ENCODE measurements around the gene TMEM184B. TPM values are rescaled to one million over a fixed set of nuclear protein-coding genes. Genes with fewer than 3 reads are reported as not detected.

The TMEM184B gene
- total and polyA plus RNA-seq, 10 of the 15 experiments (the other 5 are each of a cell fraction or from before 2014, with no cell fraction given) = 0.56 to 22.4 (median 7.9) TPM

- intact Hi-C loops (cut with micrococcal nuclease; ENCODE audit: unreplicated experiment) = no loop called here
- no peak overlapping the region for H3K4me3 ChIP-seq
- H3K9me3 ChIP-seq (replicated peaks; ENCODE audit: control insufficient read depth, insufficient read depth, low read length) = no peaks in the 10 kb centered on the region
- in situ Hi-C loops (cut with MboI) = no loop called here
- DNase-seq (ENCODE audit: low read depth, low spot score) (no peak), FAIRE-seq (no peak), ATAC-seq (no peak)
- no peaks in the 10 kb centered on the region for H3K79me2 ChIP-seq (ENCODE audit: control insufficient read depth, insufficient read depth, low read length)
- RAD21 ChIA-PET (ENCODE audit: unreplicated experiment) = interaction anchor here (1.0 to 2.4 kb wide), 4 partner anchors 25 to 176 kb away, joined by 3 to 14 read pairs (median 8); no protein-coding TSS in a partner anchor
- POLR2A ChIA-PET = interaction anchor here (0.5 kb wide), 1 partner anchor 426 kb away, joined by 3 read pairs; no protein-coding TSS in a partner anchor
- H3K36me3 ChIP-seq (ENCODE audit: control insufficient read depth in 2 of 2, insufficient read depth in 2 of 2, low read length in 1 of 2) = peaks cover 3 to 5% of the 10 kb centered on the region in 2 experiments; a peak in 3 of 4 replicates
- CTCF ChIA-PET = interaction anchor here (0.8 to 4.3 kb wide), 8 partner anchors 9 to 176 kb away, joined by 3 to 22 read pairs (median 4); no protein-coding TSS in a partner anchor
- SMC1A ChIA-PET (ENCODE audit: uncharacterized antibody, unreplicated experiment) = interaction anchor here (1.2 to 1.5 kb wide), 2 partner anchors 43 to 177 kb away, joined by 3 to 4 read pairs; no protein-coding TSS in a partner anchor
- BruUV-seq (replicated peaks) = no TSS peak
- 81% methylated on average over 14 of the region's 14 CpGs for WGBS (ENCODE audit: insufficient coverage, insufficient replicate concordance, low lambda C conversion rate, missing lambda C conversion rate)
- TF ChIP-seq E2F8 (IDR thresholded peaks at IDR 0.05; ENCODE audit: low read depth, partially characterized antibody) = no peak
- TF ChIP-seq BCLAF1 (IDR thresholded peaks at IDR 0.05) = no peak
- no peak for TF ChIP-seq RELA (IDR thresholded peaks at IDR 0.05; ENCODE audit: borderline replicate concordance, partially characterized antibody)
- no peak for TF ChIP-seq SMAD1 (IDR thresholded peaks at IDR 0.05; ENCODE audit: low read depth, partially characterized antibody)
- H3K27me3 ChIP-seq (replicated peaks in 1 of 2; ENCODE audit: control insufficient read depth in 2 of 2, insufficient read depth in 2 of 2, low read length in 1 of 2) = no peaks in the 10 kb centered on the region
- H2AFZ ChIP-seq (ENCODE audit: control insufficient read depth, low read depth, low read length) = no peak overlapping the region
- no peaks in the 10 kb centered on the region for H3K4me1 ChIP-seq (ENCODE audit: control insufficient read depth, insufficient read depth, low read length)
- no peak overlapping the region for H3K9ac ChIP-seq (ENCODE audit: control insufficient read depth, insufficient read depth, low read length)
- no peak overlapping the region for H3K27ac ChIP-seq (ENCODE audit: control insufficient read depth, insufficient read depth)
- no peaks in the 10 kb centered on the region for H4K20me1 ChIP-seq (ENCODE audit: control insufficient read depth, insufficient read depth)
- H3K4me2 ChIP-seq (ENCODE audit: control insufficient read depth, insufficient read depth) = no peak overlapping the region
Measured at GRCh38 chr22:38228873-38229740, 43.7 kb downstream of the TMEM184B start.

Measured in GM12878 (cell line).